ELR (cell line): ENCODE measurements around the gene SLC17A7.
"Not testable (repeated sequence)": the region's sequence is repeated elsewhere in the genome, so short reads cannot be mapped to it uniquely, and the experiment has no call there.

Experiments
- DNase-seq: peaks from one replicate; pipeline ENCODE4 v3.0.0-alpha.2; 2015; ENCODE audit warnings: low read depth

Gene SLC17A7

DNA sequence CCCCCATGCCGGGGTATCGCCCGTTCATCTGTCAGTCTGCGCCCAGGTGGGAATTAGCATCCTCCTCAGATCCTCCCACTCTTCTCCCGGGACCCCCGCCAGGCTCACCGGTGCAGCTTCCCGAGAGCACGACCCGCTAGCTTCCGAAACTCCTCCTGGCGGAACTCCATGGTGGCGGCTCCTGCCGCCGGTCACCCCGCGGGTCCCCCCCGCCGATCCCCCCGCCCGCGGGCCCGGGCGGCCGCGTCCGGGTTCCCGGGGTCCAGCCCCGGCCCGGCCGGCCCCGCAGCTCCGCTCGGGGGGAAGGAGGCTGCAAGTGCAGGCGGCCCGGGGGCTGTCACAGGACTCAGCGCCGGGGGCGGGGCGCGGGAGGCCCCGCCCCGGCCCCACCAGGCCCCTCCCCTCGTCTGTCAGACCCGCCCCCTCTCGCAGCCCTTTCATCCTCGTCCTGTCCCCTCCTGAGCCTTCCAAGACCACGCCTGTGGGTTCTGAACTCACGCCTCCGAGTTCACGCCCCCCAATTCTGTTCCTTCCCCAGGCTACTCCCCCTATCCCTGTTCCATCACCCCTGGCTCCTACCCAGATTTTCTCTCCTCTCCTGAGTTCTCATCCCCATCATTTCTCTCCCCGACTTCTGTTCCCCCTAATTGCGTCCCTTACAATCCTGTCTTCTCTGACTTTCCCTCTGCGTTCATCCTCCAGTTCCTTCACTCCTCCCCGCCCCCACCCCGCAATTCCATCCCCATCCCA is at the start of gene SLC17A7:
TSS of gene SLC17A7 (minus strand) at position 318 of the 750 bp plus-strand sequence. CDS start at position 170, 148 bp downstream.
- DNase-seq: peak; percentile 36

DNA sequence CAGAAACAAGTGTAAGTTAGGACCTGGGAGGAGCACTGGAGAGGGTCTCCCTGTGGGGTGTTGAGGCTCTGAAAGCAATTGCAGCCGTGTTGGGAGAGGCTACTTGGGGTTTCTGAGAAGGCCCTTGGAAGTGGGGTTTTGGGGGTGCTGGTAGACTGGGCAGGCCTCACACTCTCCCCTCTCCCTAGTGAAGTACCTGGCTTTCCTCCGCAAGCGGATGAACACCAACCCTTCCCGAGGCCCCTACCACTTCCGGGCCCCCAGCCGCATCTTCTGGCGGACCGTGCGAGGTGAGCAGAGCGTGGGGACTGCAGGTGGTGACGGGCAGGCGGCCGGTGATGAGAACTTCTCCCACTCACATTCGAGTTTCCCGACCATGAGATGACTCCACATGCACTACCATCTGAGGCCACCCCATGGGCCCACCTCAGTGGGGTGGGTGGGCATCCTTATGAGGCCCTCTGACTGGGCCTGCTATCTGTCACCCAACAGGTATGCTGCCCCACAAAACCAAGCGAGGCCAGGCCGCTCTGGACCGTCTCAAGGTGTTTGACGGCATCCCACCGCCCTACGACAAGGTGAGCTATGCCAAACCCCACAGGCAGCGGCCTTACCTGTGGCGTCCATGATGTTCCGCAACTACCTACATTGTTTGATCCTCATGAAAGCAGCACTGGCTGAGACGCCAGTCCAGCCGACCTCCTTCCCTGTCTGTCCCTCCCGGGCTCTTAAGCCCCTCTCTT is 49.1 kb upstream of the SLC17A7 start:
- no peak for DNase-seq

DNA sequence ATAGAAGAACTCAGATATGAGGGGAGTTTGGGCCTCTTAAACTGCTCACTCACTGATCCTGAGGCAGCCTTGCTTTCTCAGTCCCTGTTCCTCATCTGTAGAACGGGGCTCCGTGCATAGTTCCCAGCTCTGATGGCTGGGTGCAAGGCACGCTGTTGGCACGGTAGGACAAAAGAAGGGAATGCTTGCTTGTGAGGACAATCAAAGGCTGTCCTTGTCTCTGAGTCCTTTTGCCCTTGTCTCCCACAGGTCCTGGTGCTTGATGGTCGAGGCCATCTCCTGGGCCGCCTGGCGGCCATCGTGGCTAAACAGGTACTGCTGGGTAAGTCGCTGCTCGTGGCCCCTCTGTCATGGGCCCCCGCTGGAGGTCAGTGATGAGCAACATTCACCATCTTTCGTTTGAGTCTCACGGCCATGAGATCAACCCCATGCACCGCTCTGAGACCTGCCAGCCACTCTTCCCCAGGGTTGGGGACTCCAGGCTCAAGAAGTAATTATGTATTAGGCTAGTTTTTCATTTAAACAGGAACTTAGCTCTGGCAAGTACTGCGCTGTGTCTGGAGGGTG is 48.4 kb upstream of the SLC17A7 start:
- DNase-seq: no peak

DNA sequence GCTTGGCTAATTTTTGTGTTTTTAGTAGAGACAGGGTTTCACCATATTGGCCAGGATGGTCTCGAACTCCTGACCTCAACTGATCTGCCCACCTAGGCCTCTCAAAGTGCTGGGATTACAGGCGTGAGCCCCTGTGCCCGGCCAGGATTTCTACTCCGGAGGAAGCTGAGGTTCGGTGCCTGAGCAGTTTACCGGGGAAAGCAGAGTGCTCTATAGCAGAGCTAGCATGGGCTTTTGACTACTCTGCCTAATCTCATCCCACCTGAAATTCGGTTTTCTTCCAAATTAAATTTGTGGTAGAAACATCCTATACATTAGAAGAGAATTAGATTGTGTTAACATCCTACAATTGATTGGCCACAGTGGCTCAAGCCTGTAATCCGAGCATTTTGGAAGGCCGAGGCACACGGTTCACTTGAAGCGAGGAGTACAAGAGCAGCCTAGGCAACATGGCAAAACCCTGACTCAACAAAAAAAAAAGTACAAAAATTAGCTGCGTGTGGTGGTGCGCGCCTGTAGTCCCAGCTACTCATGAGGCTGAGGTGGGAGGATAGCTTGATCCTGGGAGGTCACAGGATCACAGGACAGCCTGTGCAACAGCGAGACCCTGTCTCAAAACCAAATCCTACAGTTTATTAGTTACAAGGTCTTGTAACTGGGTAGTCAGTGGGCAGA is 47.7 kb upstream of the SLC17A7 start:
- no peak for DNase-seq

DNA sequence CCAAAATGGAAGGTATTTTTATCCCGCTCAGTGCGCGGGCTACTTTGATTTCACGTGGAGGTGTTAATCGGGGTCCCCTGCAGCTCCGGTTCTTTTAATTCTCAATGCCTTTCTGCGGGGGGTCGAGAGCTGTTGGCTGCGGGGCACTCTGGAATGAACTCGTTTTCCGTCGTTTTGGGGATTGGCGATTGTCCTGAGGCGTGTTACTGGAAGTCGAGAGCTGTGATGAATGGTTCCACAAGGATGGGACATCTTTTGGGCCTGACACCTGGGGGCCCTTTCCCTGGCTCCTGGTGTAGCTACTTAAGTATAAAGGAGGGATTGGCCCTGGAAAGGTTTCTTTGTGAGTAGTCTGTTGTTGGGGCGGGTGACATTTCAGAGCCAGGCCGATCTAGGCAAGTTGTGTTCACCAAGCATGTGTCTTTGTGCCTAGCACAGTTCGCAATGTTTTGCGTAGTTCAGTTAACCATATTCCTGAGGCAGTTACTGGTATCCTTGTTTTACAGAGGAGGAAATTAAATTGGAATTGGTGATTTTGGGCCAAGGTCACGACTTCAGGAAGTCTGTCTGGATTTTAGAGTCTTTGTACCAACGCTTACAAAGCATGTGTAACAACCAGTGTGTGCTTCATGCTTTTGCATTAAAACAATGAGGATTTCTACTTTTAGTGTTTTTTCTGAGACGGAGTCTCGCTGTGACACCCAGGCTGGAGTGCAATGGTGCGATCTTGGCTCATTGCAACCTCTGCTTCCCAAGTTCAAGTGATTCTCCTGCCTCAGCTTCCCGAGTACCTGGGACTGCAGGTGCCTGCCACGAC is 46.9 kb upstream of the SLC17A7 start:
- DNase-seq: no peak

DNA sequence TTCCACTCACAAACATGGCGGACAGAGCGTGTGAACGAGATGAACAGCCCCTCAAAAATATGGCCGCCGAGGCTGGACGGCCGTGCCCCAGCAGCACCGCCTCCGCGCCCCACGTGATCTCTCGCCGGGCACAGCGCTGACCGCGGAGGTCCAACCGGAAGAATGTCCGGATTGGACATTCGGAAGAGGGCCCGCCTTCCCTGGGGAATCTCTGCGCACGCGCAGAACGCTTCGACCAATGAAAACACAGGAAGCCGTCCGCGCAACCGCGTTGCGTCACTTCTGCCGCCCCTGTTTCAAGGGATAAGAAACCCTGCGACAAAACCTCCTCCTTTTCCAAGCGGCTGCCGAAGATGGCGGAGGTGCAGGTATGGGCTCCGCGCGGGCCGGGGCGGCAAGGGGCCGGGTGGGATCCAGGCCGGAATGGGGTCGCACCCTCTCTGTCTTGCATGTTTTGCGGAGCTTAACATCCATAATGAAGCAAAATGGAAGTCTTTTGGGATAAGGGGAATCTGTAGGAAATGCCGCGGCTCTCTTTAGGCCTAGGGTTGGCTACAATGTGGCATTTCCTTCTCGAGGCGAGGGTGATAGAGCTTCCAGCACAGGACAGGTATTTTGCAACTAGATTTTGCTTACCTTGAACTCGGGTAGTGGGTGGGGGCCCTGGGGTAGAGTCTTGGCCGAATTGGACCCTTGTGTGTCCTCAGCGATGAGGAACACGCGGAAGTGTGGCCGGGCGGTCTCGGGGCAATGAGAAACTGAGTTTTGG is 46.1 kb upstream of the SLC17A7 start, which contains the start of gene RPL13A:
TSS of gene RPL13A (plus strand) at position 332 of the 769 bp plus-strand sequence. CDS start at position 354, 22 bp downstream.
- peak; percentile 98 for DNase-seq

DNA sequence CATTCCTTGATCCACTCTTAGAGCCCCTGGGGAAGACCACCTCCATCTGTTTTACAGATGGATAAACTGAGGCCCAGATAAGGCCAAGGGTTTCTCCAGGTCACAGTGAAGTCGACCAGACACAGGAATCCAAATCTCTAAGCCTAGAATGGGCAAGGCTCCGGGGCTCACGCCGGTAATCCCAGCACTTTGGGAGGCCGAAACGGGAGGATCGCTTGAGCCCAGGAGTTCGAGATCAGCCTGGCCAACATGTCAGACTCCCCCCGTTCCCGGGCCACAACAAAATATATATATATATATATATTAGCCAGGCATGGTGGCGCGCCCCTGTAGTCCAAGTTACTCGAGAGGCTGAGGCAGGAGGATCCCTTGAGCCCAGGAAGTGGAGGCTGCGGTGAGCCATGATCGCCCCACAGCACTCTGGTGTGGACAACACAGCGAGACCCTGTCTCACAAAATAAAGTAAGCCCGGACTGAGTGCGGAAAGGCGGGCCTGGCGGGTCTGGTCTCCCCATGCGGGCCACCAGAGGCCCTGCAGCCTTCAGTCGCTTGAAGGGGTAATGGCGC is 45.5 kb upstream of the SLC17A7 start:
- DNase-seq: no peak

DNA sequence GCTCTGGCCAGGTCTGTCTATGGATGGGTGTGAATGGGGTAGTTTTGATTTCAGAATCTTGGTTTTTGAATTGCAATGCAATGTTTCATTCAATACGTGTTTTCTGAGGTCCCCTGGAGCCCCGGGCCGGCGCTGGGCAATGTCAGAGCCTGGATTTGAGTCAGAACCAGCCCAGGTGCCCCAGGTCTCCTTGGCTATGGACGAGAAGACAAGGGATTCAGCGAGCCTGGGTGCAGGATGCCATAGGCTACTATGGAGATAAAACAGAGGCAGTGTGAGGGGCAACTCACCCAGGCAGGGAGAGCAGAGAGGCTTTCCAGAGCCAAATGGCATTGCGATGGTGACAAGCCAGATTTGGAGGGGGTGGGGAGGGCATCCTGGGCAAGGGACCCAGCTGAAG is 44.9 kb upstream of the SLC17A7 start:
- no peak for DNase-seq

DNA sequence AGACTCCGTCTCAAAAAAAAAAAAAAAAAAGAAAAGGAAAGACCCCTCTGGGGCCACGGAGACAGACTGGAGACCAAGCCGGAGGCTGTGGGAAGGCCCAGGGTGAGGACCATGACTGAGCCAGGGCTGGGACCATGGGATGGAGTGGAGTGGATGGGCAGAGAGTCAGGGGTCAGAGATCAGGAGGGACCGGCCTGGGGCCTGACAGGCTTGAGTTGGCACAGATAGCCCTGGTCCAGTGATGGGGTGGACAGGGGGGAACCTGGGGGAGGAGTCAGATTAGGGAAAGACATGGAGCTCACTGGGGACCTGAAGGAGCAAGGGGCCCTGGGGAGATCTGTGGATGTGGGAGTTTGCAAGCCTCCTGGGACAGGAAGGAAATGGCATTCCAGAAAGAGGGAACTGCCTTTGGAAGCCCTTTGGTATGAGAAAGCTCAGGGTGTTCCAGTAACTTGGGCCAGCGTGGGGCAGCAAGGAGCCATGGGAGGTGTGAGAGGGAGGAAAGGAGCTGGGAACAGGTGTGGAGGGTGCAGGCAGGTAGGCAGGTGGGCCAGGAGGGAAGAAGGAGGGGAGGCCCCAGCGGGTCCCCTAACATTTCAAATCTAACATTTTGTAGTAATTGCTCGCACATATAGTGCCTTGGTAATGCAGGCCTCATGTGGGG is 39.8 kb upstream of the SLC17A7 start:
- no peak for DNase-seq

DNA sequence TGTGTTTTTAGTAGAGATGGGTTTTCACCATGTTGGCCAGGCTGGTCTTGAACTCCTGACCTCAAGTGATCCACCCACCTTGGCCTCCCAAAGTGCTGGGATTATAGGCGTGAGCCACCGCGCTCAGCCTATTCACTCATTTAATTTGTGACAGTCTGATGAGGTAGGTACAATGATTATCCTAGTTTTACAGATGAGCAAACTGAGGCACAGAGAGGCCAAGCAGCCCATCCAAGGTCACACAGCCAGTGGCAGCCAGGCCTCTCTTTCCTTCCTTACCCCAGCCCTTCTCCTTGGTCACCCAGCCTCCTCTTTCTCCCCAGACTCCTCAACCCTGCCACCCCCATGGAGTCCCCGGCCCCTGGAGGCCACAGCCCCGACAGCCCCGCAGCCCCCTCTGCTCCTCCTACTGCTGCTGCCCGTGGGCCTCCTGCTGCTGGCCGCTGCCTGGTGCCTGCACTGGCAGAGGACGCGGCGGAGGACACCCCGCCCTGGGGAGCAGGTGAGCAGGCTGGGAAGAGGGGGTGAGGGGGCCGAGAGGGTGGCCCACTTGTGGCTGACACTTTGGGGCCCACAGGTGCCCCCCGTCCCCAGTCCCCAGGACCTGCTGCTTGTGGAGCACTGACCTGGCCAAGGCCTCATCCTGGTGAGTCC is 38.8 kb upstream of the SLC17A7 start:
- DNase-seq: no peak

DNA sequence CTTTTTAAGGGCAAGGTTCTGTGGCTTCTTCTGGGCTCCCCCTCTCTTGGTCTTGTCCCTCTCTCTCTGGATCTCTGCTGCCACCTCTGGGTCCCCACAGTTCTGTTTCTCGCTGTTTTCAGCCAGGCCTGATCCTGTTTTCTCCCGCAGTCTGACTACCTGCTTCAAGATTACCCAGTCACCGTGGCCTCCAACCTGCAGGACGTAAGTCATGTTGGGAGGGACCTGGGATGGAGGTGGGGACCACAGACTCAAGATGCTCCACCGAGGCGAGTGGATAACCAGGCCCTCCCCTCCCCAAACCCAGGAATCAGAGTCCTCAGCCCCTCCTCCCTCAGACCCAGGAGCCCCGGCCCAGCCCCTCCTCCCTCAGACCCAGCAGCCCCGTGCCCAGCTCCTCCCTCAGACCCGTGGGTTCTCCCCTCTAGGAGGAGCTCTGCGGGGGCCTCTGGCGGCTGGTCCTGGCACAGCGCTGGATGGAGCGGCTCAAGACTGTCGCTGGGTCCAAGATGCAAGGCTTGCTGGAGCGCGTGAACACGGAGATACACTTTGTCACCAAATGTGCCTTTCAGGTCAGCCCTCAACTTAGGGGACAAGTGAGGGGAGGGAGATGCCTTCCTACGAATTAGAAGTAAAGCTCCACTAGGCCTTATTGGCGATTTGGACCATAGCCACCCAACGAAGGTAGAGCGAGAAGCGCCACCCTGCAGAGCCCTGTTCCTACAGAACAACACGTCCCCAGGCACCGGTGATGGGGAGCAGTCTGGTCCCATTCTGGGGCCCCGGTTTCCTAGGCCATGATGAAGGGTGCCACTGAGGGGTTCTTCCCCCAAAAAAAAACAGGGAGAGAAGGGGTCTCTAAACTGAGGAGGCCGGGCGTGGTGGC is 34.9 kb upstream of the SLC17A7 start:
- peak; percentile 45 for DNase-seq

DNA sequence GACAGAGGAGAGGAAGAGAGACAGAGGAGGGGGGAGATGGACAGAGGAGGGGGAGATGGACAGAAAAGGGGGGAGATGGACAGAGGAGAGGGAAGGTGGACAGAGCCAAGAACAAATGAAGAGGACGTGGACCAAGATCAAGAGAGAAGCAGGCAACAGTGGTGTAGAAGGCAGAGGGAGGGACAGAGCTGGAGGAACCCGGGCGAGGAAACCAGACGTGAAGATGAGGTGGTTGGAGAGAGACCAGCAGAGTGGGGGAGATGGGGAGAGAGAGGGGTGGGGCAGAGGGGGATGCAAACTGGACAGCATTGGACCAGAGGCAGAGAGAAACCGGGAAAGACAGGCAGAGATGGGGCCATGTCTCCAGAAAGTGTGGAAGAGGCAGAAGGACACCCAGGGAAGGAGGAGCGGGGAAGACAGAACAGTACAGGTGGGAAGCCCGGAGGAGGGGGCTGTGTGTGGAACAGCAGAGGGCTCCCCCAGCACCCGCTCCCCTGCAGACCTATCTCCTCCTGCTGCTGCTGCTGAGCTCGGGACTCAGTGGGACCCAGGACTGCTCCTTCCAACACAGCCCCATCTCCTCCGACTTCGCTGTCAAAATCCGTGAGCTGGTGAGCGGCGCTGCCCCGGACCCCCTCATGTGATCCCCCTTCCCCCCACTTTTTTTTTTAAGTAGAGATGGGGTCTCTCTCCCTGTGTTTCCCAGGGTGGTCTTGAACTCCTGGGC is 34.0 kb upstream of the SLC17A7 start:
- no peak for DNase-seq

DNA sequence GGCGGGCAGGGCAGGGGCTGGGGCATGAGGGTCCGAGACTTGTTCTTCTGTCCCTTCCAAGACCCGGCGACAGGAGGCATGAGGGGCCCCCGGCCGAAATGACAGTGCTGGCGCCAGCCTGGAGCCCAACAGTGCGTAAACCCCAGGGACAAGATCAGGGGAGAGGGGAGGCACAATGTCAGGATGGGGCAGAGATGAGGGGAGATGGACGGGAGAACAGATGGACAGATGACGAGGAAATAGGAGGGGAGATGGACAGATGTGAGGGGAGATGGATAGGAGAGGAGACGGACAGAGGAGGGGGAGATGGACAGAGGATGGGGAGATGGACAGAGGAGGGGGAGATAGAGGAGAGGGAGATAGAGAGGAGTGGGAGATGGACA is 33.2 kb upstream of the SLC17A7 start:
- no peak for DNase-seq

DNA sequence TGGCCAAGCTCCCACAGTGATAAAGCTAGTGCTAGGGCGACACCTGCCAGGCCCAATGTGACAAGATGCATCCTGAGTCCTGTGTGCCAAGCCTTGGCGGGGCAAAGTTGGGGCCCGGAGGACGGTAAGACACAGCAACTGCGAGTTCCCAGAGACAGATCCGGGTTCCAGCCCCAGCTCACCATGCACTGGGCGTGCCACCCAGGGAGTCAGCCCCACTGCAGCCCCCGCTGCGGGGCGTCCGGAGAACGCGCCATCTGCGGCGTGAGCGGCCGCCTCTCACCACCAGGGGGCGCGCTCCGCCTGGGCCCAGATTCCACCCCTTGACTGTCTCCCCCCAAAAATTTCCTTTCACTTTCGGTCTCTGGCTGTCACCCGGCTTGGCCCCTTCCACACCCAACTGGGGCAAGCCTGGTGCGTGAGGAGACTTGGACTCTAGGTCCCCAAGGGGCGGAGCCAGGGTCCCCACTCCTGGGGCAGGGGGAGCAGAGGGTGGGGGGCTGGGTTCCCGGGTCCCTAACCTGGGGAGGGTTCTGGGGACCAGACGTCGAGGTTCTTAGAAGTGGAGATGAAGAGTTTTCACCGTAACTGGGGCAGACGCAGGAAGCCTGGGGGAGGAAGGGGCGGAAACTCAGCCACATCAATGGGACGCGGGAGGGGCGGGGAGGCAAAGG is 32.7 kb upstream of the SLC17A7 start, which contains the start of gene FLT3LG:
TSS of gene FLT3LG (plus strand) at position 348 of the 674 bp plus-strand sequence. CDS start 425 bp downstream, outside the sequence.
- DNase-seq: peak; percentile 82

DNA sequence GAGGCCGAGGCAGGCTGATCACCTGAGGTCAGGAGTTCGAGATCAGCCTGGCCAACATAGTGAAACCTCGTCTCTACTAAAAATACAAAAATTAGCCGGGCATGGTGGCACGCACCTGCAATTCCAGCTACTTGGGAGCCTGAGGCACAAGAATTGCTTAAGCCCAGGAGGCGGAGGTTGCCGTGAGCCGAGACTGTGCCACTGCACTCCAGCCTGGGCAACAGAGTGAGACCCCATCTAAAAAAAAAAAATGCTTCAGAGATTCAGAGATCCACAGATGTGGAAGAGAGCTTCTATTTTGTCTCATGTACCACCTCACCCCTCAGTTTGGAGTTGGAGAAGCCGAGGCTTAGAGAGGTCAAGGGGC is 32.2 kb upstream of the SLC17A7 start:
- not testable (repeated sequence) for DNase-seq

DNA sequence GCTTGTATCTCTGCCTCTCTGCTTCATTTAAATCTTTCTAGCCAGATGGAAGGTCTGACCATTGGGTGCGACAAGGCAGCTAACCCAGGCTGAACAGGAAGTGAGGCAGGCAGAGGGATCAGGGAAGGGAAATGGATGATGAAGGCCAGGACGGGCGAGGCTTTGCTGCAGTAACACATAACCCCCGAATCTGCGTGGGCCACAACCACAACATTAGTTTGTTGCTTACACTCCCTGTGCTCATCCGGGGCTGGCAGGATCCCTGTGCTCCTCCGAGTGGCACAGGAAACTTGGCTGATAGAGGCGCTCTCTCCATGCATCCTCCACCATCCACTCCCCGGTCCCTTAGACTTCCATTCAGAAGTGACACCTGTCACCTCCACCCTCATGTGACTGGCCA is 31.6 kb upstream of the SLC17A7 start:
- no peak for DNase-seq

DNA sequence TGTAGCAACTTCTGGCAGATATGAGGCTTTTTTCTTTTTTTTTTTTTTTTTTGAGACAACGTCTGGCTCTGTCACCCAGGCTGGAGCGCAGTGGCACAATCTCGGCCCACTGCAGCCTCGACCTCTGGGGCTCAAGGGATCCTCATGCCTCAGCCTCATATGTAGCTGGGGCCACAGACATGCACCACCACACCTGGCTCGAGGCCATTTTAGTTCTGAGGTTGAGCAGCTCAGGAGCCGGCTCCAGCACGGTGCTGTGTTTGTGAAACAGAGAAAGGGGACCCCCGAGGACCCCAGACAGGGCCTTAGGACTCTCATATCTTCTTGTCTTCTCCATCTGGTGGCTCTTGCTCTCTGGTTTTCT is 29.3 kb upstream of the SLC17A7 start:
- DNase-seq: no peak
